ENCODE data around the gene CDR2. TPM values are rescaled to one million over a fixed set of nuclear protein-coding genes. Genes with fewer than 3 reads are reported as not detected.
A peak's percentile ranks its signal among the peaks of the same experiment; 100 is the strongest.

The CDR2 gene
- polyA plus RNA-seq, 1 donor (not counting 4 experiments of a cell fraction or from before 2014, with no cell fraction given) = 37.1 TPM

- H3K36me3 ChIP-seq (ENCODE audit: control insufficient read depth in 2 of 2, extremely low read depth in 1 of 2, insufficient read depth in 2 of 2, low read length in 2 of 2) = peaks cover 25 to 58% of the 10 kb centered on the region in 2 experiments
- no peak overlapping the region for H2AFZ ChIP-seq (ENCODE audit: control insufficient read depth, low read length)
- H3K79me2 ChIP-seq (ENCODE audit: control insufficient read depth, insufficient read depth, low read length) = peaks cover 12% of the 10 kb centered on the region
- peaks cover 2% of the 10 kb centered on the region for H4K20me1 ChIP-seq (ENCODE audit: control insufficient read depth, extremely low read depth, insufficient read depth, low read length)
- H3K4me3 ChIP-seq (ENCODE audit: control insufficient read depth in 2 of 3, extremely low read depth in 1 of 3, insufficient read depth in 2 of 3, low read depth in 1 of 3, low read length in 3 of 3) = no peak overlapping the region
- no peaks in the 10 kb centered on the region for H3K9me3 ChIP-seq (ENCODE audit: control insufficient read depth, low read depth, low read length)
- no peak overlapping the region for H3K4me2 ChIP-seq (ENCODE audit: control insufficient read depth, extremely low read depth, insufficient read depth, low read depth, low read length)
- H3K4me1 ChIP-seq (ENCODE audit: control insufficient read depth, extremely low read depth, insufficient read depth, low read length) = no peaks in the 10 kb centered on the region
- H3K27ac ChIP-seq (ENCODE audit: control insufficient read depth, insufficient read depth, low read length) = no peak overlapping the region
- no peak overlapping the region for H3K9ac ChIP-seq (ENCODE audit: control insufficient read depth, extremely low read depth, insufficient read depth, low read length)
- no peak for TF ChIP-seq CTCF (optimal IDR thresholded peaks at IDR 0.05 in 1 of 3, IDR thresholded peaks at IDR 0.05 in 1 of 3, conservative IDR thresholded peaks at IDR 0.05 in 1 of 3; ENCODE audit: extremely low read depth in 1 of 3, insufficient read depth in 2 of 3, low read length in 3 of 3)
- TF ChIP-seq EZH2 (IDR thresholded peaks at IDR 0.05; ENCODE audit: low read length) = no peak
- no peak for DNase-seq (ENCODE audit: low read depth, low spot score)
- dilution Hi-C loops (cut with MboI; ENCODE audit: extremely low pct_ligation_motif_present, low sequenced_read_pairs) = no loop called here
- no peaks in the 10 kb centered on the region for H3K9me1 ChIP-seq (ENCODE audit: control insufficient read depth, extremely low read depth, insufficient read depth, low read length)
- FAIRE-seq = no peak
- no peaks in the 10 kb centered on the region for H3K27me3 ChIP-seq (ENCODE audit: control insufficient read depth, extremely low read depth, insufficient read depth, low read length)
These were observed 52.4 kb downstream of the CDR2 start for GRCh38 chr16:22322021-22322471.

GRCh38 chr16:22321340-22322001, 52.9 kb downstream of the CDR2 start:
- no peak overlapping the region for H3K9ac ChIP-seq (ENCODE audit: control insufficient read depth, extremely low read depth, insufficient read depth, low read length)
- no peaks in the 10 kb centered on the region for H3K27me3 ChIP-seq (ENCODE audit: control insufficient read depth, extremely low read depth, insufficient read depth, low read length)
- peak; percentile 40 for DNase-seq (ENCODE audit: low read depth, low spot score)
- H3K9me1 ChIP-seq (ENCODE audit: control insufficient read depth, extremely low read depth, insufficient read depth, low read length) = no peaks in the 10 kb centered on the region
- H3K4me2 ChIP-seq (ENCODE audit: control insufficient read depth, extremely low read depth, insufficient read depth, low read depth, low read length) = no peak overlapping the region
- peaks cover 28 to 52% of the 10 kb centered on the region in 2 experiments for H3K36me3 ChIP-seq (ENCODE audit: control insufficient read depth in 2 of 2, extremely low read depth in 1 of 2, insufficient read depth in 2 of 2, low read length in 2 of 2)
- H3K4me1 ChIP-seq (ENCODE audit: control insufficient read depth, extremely low read depth, insufficient read depth, low read length) = no peaks in the 10 kb centered on the region
- H3K79me2 ChIP-seq (ENCODE audit: control insufficient read depth, insufficient read depth, low read length) = peaks cover 12% of the 10 kb centered on the region
- H3K4me3 ChIP-seq (ENCODE audit: control insufficient read depth in 2 of 3, extremely low read depth in 1 of 3, insufficient read depth in 2 of 3, low read depth in 1 of 3, low read length in 3 of 3) = no peak overlapping the region
- TF ChIP-seq EZH2 (IDR thresholded peaks at IDR 0.05; ENCODE audit: low read length) (no peak), CTCF (optimal IDR thresholded peaks at IDR 0.05 in 1 of 3, IDR thresholded peaks at IDR 0.05 in 1 of 3, conservative IDR thresholded peaks at IDR 0.05 in 1 of 3; ENCODE audit: extremely low read depth in 1 of 3, insufficient read depth in 2 of 3, low read length in 3 of 3) (peak; percentile 84 to 98 (median 97))
- H2AFZ ChIP-seq (ENCODE audit: control insufficient read depth, low read length) = no peak overlapping the region
- dilution Hi-C loops (cut with MboI; ENCODE audit: extremely low pct_ligation_motif_present, low sequenced_read_pairs) = no loop called here
- peak; percentile 94 for FAIRE-seq
- H3K27ac ChIP-seq (ENCODE audit: control insufficient read depth, insufficient read depth, low read length) = peak overlapping the region; percentile 25
- H4K20me1 ChIP-seq (ENCODE audit: control insufficient read depth, extremely low read depth, insufficient read depth, low read length) = peaks cover 2% of the 10 kb centered on the region
- no peaks in the 10 kb centered on the region for H3K9me3 ChIP-seq (ENCODE audit: control insufficient read depth, low read depth, low read length)

Measured in keratinocyte (primary cell).